CD4-positive, alpha-beta T cell treated with Interleukin-17A for 4 hours (primary cell): ENCODE data around the gene LIME1.
"Not testable (repeated sequence)": the region's sequence is repeated elsewhere in the genome, so short reads cannot be mapped to it uniquely, and the experiment has no call there.

Experiments
- DNase-seq: peaks from one replicate; pipeline ENCODE4 v3.0.0-alpha.2; 2020; ENCODE audit warnings: mixed read lengths

Gene LIME1

DNA sequence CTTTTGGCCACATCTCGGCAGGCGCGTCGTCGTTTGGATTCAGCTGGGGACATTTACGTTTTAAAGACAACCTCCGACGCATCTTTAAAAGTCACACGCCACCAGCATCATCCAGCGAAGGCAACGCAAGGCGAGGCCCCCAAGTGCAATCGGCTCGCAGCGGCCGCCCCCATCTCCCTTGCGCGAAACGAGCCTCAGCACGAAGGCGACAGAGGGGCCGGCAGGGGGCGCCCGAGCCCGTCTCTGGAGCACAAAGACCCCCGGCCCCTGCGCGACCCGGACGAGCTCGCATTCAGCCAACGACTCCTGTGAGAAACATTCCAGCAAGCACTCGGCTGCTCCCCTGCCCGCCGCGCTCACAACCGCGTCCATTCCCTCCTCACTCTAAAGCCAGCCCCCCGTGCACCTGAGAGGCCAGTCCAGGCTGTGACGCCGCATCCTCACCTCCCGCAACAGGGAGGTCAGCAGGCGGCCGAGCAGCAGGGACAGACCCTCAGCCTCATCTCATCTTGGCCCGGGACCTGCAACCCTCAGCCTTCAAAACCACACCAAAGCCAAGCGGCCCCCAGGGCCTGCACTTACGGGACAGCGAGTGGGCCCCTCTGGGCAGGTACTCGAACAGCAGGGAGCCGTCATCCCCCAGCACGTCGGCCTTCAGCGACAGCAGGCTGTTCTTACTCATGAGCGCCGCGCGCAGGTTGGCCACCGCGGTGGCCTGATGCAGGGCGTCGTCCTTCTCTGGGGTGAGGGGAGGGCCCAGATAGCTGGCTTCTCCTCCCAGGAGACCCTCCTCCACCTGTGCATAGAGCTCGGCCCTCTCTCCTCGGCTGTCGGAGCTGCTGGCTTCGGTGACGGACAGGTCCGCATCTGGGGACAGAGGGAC is 38.9 kb downstream of the LIME1 start:
- DNase-seq: peak; percentile 62

DNA sequence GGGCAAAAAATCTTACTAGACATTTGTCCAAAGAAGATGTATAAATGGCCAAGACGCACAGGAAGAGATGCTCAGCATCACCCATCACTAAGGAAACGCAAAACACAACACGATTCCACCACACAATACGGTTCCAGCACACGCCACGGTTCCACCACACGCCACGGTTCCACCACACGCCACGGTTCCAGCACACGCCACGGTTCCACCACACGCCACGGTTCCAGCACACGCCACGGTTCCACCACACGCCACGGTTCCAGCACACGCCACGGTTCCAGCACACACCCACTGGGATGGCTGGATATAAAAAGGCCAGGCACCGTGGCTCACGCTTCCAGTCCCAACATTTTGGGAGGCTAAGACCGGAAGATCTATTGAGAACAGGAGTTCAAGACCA is 40.4 kb downstream of the LIME1 start:
- not testable (repeated sequence) for DNase-seq

DNA sequence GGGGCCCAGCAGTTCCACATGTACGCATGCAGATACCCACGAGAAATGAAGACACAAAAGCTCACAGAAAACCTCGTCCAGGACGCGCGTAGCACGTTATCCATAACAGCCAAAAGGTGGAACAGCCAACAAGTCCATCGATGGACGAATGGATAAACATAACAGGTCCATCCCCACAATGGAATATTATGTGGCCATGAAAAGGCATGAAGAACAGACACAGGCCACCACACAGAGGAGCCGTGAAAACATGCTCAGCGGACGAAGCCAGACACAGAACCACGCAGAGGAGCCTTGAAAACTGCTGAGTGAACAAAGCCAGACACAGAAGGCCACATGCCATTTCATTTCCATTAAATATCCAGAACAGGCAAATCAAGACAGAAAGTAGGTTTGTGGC is 41.1 kb downstream of the LIME1 start:
- no peak for DNase-seq

DNA sequence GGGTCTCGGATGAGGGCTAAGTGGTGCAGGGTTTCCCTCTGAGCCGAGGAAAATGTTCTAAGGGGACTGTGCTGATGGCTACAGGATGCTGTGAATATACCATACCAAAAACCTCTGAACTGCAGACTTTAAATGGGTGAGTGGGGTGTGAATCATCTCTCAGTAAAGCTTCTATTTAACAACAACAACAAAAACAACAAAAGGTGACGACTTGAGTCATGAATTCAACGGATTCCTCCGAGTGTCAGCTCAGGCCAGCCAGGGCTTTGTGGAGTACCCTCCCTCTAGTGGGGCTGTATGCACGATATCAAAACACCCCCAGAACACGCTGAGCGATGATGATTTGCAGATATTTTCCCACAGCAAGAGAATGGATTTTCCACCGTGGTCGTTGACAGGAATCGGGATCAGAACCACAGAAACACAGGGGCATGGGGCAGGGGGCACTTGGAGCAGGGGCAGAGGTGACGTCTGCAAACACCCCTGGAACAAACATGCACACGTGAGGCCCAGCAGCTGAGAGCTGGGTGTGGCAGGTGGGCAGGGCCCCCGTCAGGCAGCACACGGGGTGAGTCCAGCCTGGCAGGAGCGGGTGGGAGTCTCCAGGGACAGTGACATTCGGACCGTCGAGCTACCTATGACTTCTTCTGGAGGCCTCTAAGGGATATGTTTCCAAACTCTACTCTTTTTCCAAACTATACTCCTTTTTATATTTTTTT is 41.7 kb downstream of the LIME1 start:
- no peak for DNase-seq

DNA sequence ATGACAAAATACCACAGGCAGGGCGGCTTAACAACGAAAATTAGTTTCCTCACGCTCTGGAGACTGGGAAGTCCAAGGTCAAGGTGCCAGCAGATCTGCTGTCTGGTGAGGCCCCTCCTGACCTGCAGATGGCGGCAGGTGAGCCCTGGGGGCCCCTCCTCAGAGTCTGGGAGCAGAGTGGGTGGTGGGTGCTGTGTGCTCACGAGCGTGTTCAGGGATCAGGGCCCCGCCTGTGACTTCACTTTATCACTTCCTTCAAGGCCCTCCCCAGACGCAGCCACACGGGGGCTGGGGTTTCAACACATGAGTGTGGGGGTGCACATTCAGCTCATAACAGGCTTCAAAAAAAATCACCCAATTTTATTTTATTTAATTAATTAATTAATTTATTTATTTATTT is 42.4 kb downstream of the LIME1 start:
- DNase-seq: no peak

DNA sequence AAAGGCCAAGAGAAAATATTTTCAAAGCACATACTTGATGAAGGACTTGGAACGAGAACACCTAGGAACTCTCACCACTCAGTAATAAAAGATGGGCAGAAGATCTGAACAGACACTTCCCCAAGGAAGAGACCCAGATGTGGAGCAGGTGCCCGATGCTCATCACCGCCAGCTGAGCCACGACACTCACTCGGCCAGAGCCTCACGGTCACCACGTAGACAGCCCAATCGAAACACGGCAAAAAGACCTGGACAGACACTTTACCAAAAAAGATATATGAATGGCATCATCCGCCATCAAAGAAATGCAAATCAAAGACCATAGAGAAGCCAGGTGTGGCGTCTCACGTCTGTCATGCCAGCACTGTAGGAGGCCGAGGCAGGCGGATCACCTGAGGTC is 44.7 kb downstream of the LIME1 start:
- DNase-seq: no peak

DNA sequence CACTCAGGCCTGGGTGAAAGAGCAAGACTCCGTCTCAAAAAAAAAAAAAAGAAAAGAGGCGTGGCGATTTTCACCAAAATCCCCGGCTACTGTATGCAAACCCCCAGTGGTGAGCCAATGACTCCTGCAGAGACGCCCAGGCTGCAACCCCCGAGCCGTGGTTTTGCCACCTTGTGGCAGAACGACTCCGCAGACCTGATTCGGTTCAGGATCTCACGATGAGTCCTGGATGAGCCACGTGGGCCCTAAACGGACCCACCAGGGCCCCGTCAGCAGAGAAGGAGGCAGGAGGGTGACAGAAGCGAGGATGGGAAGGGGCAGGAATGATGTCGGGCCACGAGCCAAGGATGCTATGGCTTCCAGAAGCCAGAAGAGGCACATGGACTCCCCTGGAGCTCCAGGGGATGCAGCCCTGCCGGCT is 45.6 kb downstream of the LIME1 start:
- peak; percentile 85 for DNase-seq

DNA sequence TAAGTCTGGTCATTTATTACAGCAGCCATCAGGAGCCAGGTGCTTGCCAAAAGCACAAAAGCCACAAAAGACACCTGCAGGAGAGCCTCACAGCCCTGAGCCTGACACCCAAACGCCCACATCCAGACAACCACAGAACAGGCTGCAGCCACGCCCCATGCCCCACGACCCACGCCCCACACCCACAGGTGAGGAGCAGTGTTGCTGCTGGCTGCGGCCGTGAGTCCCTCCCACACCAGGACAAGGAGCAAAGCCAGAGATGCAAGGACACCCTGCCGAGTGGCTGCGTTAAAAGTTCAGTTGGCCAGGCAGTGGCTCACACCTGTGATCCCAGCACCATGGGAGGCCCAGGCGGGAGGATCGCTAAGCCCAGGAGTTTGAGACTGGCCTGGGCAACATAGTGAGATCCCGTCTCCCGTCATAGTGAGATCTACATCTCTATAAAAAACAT is 46.1 kb downstream of the LIME1 start:
- peak; percentile 36 for DNase-seq

DNA sequence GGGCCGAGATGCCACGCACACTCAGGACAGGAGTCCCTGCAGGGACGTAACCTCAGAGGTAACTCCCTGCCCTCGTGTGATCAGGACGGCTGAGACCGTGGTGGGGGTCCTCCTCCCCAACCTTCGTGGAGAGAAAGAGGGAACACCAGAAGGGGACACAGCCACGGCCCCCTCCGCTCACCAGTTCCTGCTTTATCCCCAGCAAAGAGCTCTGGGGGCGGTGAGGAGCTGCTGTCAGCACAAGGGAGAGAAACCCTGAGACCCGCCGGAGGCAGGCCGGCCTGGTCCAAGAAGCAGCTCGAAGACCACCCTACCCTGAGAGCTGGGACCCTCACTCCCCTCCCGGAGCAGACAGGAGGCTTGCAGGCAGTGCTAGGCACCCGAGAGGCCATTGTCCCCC is 47.5 kb downstream of the LIME1 start:
- DNase-seq: no peak

DNA sequence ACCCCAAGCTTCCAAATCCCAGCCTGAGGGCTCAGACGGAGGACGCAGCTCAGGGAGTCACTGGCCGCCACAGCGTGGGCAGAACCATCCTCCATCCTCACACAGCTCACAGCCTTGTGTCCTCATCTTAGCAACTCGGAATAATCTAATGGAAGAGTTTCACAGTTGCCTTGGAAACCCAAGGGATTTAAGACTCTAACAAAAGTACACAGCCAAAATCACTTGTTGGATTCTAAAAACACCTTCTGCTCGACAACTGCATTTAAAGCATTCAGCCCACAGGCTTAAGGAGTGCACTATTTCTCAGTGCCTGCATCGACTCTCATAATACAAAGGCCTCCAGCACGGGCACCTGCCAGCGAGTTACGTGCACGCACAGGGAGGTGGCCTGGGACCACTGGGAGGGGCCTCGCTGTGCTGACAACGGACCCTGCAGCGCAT is 49.2 kb downstream of the LIME1 start:
- no peak for DNase-seq

DNA sequence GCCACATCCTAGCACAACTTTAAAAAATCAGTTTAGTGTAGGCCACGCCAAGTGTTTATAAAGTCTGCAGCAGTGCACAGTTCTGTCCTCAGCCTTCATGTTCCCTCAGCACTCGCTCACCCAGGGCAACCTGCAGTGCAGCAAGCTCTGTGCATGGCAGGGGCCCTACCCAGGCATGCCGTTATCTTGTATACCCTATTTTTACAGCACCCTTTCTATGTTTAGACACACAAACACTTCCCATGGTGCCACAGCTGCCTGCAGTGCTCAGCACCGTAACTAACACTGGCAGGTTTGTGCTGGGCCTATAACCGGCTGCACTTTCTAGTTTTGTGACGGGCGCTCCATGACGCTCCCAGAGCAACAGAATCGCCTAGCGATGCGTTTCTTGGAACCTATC is 50.8 kb downstream of the LIME1 start:
- no peak for DNase-seq

DNA sequence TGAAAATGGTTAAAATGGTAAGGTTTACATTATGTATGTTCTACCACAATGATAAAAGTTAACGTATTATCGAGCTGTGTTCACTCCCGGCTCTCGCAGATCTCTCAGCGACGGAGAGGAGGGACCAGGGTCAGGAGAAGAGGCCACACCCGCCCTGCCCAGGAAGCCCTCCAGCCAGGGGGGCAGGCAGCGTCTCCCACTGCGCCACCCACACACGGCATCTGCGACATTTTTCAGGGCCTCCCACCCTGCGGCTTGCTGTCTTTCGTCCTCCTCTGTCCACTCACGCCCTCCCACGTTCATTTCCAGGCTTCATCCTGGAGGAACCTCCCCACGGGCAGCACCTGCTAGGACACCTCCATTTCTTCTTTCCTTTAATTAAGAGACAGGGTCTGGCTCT is 51.3 kb downstream of the LIME1 start:
- no peak for DNase-seq
